Skin of body (tissue), 2 donors: ENCODE data around the gene IQCE. TPM values are rescaled to one million over a fixed set of nuclear protein-coding genes. Genes with fewer than 3 reads are reported as not detected.
"Not testable (repeated sequence)": the region's sequence is repeated elsewhere in the genome, so short reads cannot be mapped to it uniquely, and the experiment has no call there.

Source experiments
- DNase-seq: peaks from one replicate; lab custom pipeline; 2025; lab: John Stamatoyannopoulos, UW
- total RNA-seq: library from RNA; depleted of rRNA; stranded (reverse); fragments of >200 nt; gene quantifications from one replicate; pipeline ENCODE4 v1.2.3, GENCODE V29; 2014

IQCE gene
- total RNA-seq, 1 donor from 2014 or later: 8.0 TPM

DNA sequence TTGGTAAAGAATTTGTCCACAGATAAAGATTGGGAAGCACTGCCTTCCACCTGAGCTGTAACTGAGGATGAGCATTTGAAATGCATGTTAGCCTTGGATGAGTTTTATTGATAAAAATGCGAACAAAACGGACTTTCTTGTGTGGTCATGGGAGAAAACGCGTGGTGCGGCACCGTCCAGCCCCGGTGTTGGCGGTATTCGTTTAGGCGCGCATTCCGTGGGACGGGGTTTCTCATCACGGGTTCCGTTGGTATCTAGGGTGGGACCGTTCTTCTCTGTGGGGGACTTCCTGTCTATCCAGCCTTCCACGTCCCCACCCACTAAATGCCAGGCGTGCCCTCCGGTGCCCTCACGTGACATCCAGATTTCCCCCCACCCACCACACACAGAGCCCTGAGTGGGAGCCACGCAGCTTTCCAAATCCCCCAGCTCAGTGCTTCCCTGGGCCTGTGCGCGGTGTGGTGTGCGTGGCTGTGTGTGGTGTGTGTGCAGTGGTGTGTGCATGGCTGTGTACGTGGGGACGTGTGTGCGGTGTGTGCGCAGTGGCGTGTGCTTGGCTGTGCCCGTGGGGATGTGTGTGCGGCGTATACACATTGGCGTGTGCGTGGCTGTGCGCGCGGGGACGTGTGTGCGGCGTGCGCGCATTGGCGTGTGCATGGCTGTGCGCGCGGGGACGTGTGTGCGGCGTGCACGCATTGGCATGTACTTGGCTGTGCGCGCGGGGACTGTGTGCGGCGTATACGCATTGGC lies 18.1 kb downstream of the IQCE start:
- no peak for DNase-seq

DNA sequence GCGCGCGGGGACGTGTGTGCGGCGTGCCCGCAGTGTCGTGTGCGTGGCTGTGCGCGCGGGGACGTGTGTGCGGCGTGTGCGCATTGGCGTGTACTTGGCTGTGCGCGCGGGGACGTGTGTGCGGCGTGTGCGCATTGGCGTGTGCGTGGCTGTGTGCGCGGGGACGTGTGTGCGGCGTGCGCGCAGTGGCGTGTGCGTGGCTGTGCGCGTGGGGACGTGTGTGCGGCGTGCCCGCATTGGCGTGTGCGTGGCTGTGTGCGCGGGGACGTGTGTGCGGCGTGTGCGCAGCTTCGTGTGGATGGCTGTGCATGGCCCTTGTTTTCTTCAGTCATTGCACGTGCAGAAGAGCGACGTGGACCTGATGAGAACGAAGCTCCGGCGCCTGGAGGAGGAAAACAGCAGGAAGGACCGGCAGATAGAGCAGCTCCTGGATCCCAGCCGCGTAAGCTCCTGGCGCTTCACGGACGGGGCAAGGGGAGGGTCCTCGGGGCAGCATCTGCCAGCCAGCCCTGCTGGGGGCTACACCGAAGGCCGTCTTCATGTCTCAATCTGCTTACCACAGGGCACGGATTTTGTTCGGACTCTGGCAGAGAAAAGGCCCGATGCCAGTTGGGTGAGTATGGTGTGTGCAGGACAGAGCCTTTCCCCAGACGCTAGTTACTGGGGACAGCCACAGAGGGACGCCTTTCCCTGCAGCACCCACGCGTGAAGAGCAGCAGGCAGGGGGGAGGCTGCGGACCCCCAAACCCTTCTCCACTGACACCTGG lies 19.3 kb downstream of the IQCE start:
- no peak for DNase-seq

DNA sequence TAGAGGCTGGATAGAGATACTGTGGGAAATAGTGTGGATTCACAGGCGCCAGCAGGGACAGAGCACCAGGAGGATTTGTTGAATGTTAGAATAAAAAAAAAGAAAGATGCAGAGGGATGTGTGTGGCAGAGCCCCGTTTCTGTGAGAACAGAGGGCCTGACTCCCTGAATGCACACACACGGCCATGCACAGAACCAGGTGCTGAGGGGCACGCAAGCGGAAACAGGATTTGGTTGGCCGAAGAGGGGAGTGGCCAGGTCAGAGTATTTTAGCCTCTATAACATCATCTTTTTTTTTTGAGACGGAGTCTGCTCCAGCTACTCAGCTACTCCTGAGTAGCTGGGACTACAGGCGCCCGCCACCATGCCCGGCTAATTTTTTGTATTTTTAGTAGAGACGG lies 21.9 kb downstream of the IQCE start:
- no peak for DNase-seq

- no peak for DNase-seq
Measured at GRCh38 chr7:2582006-2582735, 23.4 kb downstream of the IQCE start.

DNA sequence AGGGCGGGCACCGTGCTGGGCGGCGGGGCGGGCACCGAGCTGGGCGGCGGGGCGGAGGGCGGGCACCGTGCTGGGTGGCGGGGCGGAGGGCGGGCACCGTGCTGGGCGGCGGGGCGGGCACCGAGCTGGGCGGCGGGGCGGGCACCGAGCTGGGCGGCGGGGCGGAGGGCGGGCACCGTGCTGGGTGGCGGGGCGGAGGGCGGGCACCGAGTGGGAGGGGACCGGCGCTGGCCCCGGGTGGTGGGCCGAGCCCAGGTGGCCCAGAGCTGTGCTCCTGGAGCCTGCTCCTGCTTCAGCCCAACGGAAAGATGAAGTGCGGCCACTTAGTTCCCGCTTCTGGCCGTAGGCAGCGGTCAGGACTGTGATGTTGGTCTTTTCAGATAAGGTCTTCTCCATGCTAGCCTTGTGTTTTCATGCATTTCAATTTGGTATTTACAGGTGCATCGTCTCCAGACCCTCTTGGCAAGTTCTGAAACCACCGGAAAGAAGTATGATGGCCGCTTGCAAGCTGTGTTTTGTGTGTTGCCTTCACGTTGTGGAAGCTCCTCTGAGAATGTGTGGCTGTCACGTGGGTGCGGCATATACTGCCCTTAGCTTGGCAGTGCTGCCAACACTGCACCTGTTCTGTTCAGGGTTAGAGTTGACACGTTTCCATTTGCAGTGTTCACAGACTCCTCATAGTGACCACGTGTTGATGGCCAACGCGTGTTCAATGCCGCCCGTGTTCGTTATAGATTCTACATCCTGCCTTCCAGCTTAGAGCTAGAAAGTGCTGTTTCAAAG lies 25.2 kb downstream of the IQCE start:
- DNase-seq: no peak

- no peak for DNase-seq
Measured at GRCh38 chr7:2585446-2585845, 26.7 kb downstream of the IQCE start.

DNA sequence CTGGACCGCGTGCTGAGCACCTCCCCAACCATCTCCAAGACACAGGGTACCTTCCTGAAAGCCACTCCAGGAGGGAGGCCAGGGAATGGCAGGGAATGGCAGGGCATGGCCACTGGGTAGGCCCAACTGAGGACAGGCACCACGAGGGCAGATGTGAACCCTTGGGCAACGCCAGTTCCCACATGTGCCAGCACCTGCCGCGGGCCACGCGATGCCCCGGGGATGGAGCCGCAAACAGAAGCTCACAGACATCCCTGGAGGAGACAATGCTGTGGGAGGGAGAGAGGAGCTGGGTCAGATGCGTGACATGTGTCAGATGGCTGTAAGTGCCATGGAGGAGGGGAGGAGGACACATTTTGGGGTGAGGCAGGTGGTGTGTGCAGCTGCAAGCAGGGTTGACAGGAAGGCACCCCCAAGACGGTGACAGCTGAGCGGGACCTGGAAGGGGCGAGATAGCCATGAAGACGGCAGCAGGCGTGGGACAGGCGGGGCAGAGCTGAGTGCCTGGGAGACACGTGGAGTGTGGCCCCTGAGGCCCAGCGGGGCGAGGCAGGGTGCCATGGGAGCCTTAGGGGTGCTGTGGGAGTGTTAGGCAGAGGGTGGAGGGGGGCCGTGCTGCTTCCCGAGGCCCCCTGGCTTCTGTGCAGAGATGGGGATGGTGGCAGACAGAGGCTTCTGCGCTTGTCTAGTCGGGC lies 27.7 kb downstream of the IQCE start:
- no peak for DNase-seq

DNA sequence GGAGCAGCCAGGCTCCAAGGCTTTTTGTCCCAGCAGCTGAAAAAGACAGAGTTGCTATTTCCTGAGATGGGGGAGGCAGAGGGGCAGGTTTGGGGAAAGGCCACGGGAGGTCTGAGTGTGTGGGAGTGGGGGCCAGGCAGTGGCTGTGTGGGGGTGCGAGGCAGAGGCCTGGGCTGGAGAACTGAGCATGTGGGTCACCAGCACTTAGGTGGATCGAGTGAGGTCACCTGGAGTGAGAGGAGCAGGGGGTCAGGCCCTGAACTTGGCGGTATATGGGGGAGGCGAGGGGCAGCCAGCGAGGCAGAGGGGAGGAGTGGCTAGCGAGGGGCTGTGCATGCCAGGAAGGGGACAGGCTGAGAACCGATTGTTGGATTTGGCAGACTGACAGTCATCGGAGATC lies 28.4 kb downstream of the IQCE start:
- no peak for DNase-seq

- DNase-seq: no peak
Measured at GRCh38 chr7:2587778-2588177, 29.0 kb downstream of the IQCE start.

DNA sequence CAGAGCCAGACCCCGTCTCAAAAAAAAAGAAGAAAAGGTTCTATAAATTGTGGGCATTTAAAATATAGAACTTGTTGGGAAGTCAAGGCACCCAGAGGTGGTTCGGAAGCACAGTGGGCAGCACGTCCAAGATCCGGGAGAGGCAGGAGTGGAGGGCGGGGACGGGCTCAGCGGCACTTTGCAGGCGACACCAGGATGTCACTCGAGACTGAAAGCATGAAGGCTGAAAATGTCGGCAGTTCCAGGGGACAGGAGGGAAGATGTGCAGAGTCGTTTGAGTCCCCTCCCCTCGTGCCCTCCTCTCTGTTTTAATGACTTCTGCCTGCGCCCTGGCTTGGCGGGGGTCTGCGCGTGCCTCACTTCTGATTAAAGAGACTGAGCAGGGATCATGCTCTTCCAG lies 30.6 kb downstream of the IQCE start:
- no peak for DNase-seq

GRCh38 chr7:2589941-2590340 lies 31.2 kb downstream of the IQCE start:
- not testable (repeated sequence) for DNase-seq

GRCh38 chr7:2592375-2592865 lies 33.6 kb downstream of the IQCE start:
- no peak for DNase-seq

- DNase-seq: no peak
Measured at GRCh38 chr7:2593036-2593727, 34.4 kb downstream of the IQCE start.

GRCh38 chr7:2594599-2594998 lies 35.8 kb downstream of the IQCE start:
- no peak for DNase-seq

DNA sequence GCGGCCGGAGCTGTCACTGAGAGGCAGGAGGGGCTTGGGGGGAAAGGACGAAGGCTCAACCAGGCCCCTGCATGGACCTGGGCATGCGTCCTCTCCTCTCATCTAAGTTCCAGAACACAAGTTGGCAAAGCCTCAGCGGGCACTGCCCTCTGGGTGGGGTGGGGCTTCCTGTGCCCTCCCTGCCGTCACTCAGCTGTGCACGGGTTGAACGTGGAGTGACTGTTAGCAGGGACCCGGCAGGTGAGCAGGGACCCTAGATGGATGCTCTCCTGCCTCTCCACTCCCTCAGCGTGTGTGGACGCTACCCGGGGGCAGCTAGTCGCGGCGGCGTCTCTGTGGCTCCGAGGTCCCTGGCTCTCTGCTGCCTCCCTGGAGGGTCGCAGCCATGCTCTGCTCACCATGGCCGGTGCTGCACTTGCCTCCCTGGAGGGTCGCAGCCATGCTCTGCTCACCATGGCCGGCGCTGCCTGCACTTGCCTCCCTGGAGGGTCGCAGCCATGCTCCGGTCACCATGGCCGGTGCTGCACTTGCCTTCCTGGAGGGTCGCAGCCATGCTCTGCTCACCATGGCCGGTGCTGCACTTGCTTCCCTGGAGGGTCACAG lies 36.6 kb downstream of the IQCE start:
- no peak for DNase-seq

GRCh38 chr7:2596464-2597272 lies 37.9 kb downstream of the IQCE start:
- no peak for DNase-seq

- no peak for DNase-seq
Measured at GRCh38 chr7:2597273-2597640, 38.5 kb downstream of the IQCE start.

DNA sequence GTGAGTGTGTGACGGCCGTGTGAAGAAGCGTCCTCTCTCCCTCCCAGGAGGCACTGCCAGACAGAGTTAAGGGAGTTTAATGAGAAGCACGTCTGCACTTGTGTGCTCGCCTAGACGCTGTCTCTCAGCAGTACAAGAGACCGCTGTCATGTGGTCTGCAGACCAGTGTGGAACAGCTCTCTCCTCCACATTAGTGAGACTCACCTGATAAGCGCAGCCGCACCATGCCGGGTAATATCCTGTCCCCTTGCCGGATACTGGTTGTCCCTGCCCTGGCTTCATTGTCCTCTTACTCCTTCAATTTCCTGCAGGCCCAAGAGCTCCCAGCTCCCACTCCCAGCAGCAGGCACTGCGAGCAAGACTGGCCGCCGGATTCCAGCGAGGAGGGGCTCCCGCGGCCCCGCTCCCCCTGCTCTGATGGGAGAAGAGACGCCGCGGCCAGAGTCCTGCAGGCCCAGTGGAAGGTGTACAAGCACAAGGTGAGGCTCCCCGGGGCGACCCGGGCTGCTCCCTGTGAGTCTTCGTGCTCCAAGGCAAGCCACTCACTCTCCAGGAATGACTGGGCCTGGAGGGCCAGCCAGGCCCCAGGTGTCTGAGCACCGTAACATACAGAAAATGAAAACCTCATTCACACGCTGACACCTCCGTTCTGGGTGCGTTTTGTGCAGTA lies 39.5 kb downstream of the IQCE start:
- DNase-seq: no peak
